Testis (tissue), 2 donors: ENCODE results near the gene LKAAEAR1.

Source experiments
- CTCF ChIP-seq, 3 experiments: fragments of 450-650 bp in 2 of 3; fragments of 200-600 bp in 1 of 3; sonication (generic) in 1 of 3; IDR thresholded peaks; one replicate each; pipeline ENCODE4 v1.5.1; 2016 to 2019; ENCODE audit warnings: antibody characterized with exemption in 3 of 3, mild to moderate bottlenecking in 2 of 3, moderate library complexity in 1 of 3
- POLR2A ChIP-seq: fragments of 450-650 bp; IDR thresholded peaks from one replicate; pipeline ENCODE4 v1.6.1; 2017; ENCODE audit warnings: antibody characterized with exemption, mild to moderate bottlenecking, moderate library complexity

GRCh38 chr20:64111841-64112641, 27.8 kb upstream of the LKAAEAR1 start:
- no peak for TF ChIP-seq POLR2A
- TF ChIP-seq CTCF (IDR thresholded peaks at IDR 0.05) = no peak
